ENCODE data around the gene IGSF9.

IGSF9 gene, protein sequence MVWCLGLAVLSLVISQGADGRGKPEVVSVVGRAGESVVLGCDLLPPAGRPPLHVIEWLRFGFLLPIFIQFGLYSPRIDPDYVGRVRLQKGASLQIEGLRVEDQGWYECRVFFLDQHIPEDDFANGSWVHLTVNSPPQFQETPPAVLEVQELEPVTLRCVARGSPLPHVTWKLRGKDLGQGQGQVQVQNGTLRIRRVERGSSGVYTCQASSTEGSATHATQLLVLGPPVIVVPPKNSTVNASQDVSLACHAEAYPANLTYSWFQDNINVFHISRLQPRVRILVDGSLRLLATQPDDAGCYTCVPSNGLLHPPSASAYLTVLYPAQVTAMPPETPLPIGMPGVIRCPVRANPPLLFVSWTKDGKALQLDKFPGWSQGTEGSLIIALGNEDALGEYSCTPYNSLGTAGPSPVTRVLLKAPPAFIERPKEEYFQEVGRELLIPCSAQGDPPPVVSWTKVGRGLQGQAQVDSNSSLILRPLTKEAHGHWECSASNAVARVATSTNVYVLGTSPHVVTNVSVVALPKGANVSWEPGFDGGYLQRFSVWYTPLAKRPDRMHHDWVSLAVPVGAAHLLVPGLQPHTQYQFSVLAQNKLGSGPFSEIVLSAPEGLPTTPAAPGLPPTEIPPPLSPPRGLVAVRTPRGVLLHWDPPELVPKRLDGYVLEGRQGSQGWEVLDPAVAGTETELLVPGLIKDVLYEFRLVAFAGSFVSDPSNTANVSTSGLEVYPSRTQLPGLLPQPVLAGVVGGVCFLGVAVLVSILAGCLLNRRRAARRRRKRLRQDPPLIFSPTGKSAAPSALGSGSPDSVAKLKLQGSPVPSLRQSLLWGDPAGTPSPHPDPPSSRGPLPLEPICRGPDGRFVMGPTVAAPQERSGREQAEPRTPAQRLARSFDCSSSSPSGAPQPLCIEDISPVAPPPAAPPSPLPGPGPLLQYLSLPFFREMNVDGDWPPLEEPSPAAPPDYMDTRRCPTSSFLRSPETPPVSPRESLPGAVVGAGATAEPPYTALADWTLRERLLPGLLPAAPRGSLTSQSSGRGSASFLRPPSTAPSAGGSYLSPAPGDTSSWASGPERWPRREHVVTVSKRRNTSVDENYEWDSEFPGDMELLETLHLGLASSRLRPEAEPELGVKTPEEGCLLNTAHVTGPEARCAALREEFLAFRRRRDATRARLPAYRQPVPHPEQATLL

DNA sequence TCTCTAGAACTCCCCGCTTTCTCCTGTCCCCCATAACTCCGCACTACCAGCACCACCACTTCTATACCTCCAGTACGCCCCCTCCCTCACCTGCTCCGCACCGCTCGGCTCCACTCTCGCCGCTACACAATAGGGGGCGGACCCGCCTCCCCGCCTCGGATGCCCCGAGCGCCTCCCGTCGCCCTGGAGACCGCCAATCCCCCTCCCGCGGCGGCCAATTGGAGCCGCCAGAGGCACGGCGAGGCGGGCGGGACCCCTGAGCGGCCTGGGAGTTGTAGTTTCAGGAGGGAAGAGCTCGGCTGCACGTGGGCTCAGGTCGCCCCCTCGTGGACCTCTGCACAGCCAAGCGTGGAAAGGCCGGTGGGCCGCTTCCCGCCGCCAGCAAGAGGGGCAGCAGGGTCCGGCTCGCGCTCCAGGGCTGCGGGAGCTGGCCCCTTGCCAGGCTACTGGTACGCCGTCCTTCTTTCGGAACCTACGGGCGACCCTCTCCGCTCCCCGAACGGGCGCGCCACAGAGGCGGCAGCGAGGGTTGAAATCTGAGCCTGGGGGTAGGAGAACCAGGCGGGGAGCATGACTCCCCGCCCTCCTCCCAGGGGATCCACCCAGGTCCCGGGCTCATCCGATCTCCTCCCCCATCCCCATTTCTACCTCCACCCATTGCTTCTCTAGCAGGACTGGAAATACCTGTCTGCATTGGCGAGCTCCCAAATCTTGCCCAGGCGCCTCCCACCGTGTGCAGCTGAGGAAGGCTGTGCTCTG is at the start of gene IGSF9:
IGSF9 (minus strand) TSS at position 131 of the 759 bp plus-strand sequence. CDS start 2,159 bp downstream, outside the sequence.
- peak; percentile 92 for DNase-seq

DNA sequence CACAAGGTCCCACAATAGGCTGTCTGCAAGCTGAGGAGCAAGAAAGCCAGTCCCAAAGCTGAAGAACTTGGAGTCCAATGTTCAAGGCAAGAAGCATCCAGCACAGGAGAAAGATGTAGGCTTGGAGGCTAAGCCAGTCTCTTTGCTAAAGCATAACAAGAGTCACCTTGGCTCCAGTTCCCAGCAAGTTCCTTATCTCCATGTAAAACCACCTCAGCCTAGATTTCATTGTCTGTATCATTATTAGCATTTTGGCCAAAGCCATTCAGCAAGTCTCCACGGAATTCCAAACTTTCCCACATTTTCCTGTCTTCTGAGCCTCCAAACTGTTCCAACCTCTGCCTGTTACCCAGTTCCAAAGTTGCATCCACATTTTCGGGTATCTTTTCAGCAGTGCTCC is 49.5 kb upstream of the IGSF9 start:
- no peak for DNase-seq

DNA sequence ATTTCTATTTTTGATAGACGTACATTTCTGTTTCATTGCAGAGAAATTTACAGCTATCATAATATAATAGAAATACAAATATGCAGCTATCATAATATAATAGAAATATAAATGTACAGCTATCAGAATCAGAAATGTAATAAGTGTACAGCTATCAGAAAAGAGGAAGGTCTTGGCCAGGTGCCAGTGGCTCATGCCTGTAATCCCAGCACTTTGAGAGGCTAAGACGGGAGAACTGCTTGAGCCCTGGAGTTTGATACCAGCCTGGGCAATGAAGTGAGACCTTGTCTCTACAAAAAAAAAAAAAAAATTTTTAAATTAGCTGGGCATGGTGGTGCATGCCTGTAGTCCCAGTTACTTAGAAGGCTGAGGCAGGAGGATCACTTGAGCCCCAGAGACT is 48.5 kb upstream of the IGSF9 start:
- DNase-seq: no peak

DNA sequence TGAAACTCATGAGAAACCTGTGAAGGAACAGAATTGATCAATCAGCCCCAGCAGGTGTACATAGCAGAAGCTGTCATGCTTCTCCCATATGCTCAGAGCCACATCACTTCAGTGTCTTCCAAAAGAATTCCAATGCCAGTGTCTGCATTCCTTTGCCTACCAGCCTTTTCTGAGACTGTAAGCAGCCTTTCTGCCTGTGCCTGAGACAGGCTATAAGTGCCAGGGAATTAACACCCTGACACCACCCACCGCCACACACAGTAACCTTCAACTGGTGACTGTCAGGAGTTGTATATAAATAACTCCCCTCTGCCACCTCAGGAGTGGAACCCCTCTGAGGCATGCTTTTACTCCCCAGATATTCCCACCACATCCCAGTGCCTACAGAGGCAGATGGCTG is 46.7 kb upstream of the IGSF9 start:
- DNase-seq: no peak

DNA sequence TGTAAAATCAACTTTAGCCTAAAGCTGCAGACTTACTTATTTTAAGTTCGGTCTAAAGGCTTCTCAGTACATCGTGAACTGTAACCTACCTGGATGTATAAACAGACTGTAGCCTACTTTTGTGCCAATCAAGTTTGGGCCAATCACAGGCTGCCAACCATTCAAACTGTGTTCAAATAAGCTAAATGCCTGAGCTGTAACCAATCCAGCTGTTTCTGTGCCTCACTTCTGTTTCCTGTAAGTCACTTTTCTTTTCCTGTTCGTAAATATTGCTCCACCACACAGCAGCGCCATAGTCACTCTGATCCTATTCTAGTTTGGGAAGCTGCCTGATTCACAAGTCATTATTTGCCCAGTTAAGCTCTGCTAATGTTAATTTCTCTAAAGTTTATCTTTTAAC is 46.1 kb upstream of the IGSF9 start:
- no peak for DNase-seq

DNA sequence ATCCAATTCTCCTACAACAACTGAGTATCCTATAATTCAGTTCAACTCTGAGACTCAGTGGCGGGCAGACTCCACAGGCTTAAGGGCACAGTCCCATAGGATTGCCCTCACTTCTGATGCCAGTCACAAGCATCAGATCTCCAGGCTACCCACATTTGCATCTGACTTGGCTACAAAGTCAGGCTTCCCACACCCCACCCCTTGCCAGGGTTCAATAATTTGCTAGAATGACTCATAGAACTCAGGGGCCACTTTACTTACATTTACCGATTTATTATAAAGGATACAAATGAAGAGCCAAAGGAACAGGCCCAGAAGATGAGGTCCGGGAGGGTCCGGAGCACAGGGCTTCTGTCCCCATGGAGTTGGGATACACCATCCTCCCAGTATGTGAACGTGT is 44.6 kb upstream of the IGSF9 start:
- no peak for DNase-seq

DNA sequence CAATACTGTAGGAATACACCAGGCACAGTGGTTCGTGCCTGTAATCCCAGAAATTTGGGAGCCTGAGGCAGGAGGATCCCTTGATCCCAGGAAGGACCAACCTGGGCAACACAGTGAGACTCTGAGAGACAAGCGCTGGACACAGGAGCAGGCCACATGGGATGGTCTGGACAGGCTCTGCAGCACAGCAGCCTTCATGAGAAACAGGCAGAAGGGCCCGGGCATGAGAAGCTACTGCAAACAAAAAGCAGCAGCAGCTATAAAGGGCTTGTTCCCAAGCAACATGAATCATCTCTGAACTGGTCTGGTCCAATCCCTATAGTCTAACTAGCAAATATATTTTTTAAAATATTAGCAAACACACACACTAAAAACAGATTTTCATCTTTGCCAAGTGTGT is 44.2 kb upstream of the IGSF9 start:
- DNase-seq: no peak

DNA sequence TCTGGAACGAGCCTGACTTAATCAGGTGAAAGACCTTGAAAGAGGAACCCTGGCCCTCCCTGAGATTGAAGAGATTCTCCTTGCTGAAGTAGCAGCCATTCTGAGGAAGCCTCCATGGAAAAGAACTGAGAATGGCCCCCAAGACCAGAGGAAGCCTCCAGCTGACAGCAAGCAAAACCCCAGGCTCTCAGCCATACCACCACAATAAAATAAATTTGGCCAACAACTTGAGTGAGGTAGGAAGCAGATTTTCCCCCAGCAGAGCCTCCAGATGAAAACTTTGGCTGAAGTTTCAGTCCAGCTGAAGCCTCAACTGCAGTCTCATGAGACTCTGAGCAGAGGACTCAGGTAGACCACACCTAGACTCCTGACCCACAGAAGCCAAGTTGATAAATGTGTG is 42.6 kb upstream of the IGSF9 start:
- DNase-seq: no peak

DNA sequence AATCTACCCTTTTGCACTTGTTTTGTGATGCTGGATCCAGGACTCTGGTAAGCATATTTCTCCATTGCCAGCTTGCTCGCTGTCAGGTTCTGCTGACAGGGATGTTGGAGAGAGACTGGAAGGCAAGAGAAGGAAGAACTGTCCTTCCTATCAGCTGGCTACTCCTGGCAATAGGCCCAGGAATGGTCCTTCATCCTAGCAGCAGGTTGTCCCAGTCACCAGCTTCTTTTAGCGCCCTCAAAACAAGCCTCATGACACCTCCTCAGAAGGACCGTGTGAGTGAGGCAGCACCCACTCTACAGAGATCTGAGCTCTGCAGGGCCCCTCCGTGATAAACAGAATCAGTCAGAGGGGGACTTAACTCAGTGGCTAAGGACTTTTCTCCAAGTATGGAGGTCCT is 41.8 kb upstream of the IGSF9 start:
- DNase-seq: no peak

DNA sequence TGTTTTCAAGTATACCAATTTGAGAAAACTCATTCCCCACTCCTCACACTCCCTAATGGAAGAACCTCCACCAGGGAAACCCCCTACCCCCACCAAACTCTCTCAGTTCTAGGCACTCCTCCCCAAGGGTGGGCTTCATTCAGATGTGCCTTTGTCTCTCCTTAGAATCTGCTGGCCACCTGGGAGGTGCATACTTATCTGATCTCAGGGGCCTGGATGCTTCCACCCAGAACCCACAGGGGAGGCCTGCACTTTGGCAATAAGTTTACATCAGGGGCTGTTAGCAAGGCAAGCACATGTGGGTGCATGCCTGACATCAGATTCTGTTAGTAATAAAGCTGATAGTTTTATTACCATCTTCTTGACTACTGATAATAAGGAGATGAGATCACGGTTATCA is 41.1 kb upstream of the IGSF9 start:
- no peak for DNase-seq

DNA sequence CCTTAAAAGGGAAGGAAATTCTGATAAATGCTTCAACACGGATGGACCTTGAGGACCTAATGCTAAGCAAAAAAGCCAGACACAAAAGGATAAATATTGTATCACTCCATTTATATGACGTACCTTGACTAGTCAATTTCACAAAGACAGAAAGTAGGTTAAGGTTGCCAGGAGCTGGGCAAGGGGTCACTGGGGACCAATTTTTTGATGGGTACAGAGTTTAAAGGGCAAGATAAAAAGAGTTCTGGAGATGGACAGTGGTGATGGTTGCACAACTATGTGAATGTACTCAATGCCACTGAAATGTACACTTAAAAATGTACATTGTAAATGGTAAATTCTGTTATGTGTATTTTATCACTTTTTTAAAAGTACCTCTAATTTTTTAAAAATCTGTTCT is 40.7 kb upstream of the IGSF9 start:
- no peak for DNase-seq

DNA sequence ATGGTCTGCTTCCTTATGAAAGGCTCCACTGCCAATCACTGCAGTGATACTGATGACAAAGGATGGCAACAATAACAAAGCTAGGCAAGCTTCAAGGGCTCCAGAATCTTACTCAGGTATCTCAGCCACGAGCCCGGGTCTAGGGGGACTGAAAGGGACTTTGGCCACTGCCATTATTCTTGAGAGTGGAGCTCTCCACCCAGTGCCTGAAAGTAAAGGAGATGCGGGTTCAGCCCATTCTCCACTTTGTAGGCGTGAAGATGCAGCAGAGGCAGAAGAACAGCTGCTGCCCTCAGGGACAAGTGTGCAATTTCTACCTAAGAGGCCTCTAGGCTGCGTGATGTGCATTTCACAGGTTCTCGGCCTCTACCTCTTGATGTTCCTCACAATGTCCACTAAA is 40.1 kb upstream of the IGSF9 start:
- no peak for DNase-seq

DNA sequence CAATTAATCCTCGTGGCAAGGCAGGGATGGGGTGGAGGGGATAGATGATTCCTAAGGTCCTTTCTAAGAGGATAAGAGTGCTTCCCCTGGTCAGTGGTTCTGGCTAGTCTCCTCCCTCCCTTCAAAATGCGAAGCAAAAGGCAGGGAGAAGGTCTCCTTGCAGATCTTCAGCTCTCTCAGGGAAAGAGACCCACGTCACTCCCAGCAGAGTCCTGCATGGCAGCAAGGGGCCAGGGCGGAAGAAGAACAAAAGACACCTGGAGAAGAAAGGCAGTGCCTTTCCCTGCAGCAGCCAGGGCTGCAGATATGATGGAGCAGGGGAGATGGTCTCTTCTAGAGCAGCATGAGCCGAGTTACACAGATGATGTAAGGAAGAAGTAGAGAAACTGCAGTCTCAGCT is 38.3 kb upstream of the IGSF9 start:
- no peak for DNase-seq

DNA sequence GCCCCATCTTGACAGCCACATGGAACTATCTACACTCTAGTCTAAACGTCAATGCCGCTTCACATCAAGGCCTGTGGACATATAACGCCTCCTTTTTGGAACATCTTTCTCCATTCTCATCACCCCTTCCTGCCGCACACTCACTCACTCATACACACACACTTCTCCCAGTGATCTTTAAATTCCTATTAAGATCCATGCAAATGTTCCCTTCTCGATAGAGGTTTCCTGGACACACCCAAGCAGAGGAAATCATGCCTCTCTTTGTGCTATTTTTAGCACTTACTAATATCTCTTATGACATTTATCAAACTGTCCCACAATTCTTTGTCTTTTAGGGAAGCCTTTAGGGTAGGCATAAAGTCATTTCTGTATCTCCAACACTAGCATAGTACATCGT is 36.9 kb upstream of the IGSF9 start:
- DNase-seq: no peak

DNA sequence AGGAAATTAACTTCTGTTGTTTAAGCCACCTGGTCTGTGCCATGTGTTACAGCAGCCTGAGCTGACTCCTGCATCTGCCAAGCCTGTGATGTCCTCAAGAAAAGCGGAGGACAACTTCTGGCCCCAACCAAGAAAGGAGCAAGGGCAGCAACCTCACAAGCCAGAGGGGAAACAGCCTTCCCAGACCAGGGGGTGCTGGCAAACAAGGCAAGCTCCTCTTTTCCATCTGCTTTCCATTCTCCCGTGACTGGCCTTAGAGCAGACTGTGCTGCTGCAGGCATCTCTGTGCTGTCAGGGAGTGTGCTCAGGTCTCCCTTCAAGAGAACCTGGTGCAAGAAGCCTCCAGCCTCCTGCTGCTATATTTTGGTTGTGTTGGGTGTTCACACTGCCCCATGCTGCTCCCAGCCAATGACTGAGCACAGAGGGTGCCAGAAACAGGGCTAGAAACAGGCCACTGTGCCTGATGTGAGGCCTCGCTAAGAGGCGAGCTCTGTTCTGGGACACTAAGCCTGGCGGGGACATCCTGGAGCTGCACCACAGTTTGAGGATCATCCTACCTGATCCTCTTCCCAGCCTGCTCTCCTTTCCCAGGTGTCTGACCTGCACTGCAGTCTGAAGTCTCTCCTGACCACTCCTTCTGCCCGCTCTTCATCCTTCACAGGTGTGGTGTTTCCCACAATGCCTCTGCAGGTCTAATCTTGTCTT is 36.1 kb upstream of the IGSF9 start:
- DNase-seq: no peak

DNA sequence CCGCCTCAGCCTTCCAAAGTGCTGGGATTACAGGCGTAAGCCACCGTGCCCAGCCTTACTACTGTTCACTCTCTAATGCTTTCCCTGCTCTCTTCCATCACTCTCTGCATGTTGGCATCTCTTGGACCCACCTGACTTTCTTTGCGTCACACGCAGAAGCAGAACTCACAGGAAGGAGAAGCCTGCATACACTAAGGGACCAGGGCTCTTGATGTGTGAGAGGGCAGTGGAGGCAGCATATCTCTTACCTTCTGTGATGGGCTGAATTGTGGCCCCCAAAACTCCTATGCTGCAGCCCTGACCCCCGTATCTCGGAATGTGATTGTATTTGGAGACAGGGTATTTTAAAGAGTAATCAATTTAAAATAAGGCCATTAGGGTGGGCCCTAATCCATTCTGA is 35.4 kb upstream of the IGSF9 start:
- DNase-seq: no peak

DNA sequence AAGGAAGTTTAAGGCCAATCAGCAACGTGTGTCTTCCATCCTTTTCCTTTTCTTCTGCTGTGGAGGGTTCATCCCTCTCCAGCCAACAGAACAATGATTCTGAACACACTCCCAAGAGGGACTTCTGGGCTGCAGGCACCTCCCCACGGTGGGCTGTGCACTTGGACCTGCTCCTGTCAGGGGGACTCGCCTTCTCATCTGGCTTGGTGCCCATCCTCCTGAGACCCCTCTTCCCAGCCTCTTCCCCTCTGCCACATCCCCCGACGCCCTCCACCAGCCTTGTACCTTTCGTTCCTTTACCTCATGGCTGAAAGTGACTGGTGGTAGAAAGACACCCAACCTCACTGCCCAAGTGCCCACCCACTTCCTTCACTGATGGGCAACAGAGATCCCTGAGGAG is 34.7 kb upstream of the IGSF9 start:
- no peak for DNase-seq

DNA sequence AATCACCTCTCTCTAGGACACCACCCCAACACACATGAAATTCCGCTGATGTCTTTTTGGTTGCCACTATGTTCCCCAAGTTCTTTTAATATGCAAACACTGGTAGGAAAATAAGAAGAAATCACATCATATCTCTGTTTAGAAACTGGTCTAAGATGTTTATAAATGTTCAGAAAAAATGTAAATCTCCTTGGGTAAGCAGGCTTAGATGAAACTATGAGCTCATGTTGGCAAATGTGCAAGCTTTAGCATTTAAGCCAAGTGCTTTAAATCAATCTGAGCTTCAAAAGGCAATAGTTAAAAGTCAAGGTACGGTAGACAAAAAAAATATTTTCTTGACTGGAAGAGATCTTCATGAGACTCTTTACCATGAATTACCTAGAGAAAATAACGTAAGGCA is 33.8 kb upstream of the IGSF9 start:
- DNase-seq: no peak

DNA sequence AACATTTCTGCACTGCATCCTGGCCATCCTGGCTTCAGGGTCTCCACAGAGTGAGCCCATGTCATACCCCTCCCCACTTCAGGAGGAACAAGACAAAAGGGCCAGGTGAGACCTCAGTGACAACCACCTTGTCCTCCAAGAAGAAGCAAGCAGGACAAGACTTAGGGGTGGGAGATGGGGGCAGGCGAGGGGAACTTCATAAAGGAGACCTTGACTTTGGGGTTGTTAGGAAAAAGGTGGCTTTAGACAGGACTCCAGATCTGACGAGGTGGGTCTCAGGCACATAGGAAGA is 32.6 kb upstream of the IGSF9 start:
- no peak for DNase-seq

DNA sequence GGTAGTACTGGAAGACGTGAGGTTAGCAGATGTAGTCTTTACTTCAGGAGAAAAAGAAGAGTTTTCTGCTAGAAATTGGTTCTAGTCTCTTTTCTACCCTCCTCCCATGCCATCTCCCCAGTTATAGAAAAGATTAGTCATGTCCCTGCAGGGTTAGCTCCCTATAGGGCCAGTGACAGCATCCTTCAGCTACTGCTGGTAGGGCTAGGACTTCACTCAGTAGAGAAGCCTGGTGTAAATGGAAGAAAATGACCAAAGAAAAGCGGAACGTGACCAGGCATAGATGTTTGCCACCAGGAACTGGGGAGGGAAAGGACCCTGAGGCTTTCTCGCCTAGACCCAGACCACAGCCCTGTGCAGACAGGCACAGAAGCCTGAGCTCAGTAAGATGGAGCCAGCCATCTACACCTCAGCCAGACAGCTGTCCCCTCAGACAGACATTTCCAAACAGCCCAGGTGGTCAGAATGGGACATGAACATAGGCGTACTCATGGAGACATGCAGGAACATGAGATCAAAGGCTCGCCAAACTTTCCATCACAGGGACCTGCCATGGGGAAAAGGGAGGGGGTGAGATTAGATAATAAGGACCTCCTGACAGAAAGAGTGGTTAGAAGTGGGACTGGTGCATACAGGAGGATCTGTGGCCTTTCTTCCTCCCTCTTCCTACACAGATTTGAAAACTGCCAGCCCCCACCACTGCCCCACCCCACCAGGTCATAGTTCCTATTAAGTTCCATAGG is 32.1 kb upstream of the IGSF9 start:
- no peak for DNase-seq

DNA sequence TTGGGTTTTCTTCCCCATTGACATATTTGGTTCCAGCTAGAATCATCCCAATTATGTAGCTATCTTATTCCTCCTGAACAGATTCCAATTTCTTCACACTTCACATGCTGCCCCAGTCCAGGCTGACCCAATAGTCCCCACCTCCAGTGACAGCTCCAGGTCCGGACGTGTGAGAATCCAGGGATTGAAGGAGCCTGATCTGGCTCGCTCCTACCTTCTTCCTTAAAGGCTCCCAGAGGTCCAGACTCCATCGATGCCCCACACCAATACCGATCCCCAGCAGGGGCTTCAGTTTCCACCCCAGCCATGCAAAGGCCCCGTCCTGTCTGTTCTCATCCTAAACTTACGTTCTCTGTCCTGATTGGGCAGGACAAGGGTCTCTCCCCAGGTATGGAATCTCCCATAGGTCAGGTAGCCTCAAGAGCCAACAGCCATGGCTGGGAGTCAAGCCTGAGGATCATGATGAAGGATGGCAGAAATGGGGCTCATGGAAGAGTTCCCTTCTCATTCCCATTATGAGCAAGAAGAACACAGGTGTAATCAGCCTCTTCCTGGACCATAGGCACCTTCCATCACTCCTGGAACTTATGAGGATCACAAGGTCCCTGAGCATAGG is 29.0 kb upstream of the IGSF9 start:
- DNase-seq: no peak
